Astrocyte of the cerebellum (primary cell): Measurements from ENCODE around the gene MRI1.

Experiments
- DNase-seq: peaks from one replicate; pipeline ENCODE4 v3.0.0-alpha.2; 2011; ENCODE audit warnings: low read depth
- H3K4me3 ChIP-seq: 2 replicates; pipeline ENCODE4 v1.5.1; 2011; ENCODE audit warnings: mild to moderate bottlenecking, low read depth, low read length, moderate library complexity
- CTCF ChIP-seq: IDR thresholded peaks from 2 replicates; pipeline ENCODE4 v1.5.1; 2012; ENCODE audit warnings: low read length, low read depth, moderate library complexity, mild to moderate bottlenecking; ENCODE audit errors: missing control alignments
- in situ Hi-C: cut with HindIII; loops from 2 replicates; pipeline ENCODE4 v1.10.0; 2017; ENCODE audit warnings: low sequenced_read_pairs

The MRI1 gene

DNA sequence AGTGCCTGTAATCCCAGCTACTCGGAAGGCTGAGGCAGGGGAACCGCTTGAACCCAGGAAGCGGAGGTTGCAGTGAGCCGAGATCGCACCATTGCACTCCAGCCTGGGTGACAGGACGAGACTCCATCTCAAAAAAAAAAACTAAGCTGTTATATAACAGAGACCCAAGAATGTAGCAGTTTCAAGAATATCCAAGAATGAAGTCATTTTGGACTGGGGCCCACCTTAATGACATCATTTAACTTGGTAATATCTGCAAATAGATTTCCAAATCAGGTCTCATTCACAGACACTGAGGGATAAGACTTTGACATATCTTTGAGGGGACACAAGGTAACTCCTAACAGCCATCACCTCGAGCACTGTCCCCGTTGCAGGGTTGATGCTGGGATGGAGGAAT lies 36.5 kb upstream of the MRI1 start:
- peak; percentile 54 for DNase-seq
- in situ Hi-C loops = no loop called here
- TF ChIP-seq CTCF = no peak
- H3K4me3 ChIP-seq = no peak overlapping the region

- H3K4me3 ChIP-seq = no peak overlapping the region
- in situ Hi-C loops = no loop called here
- TF ChIP-seq CTCF = no peak
- no peak for DNase-seq
Measured at GRCh38 chr19:13729859-13730258, 34.5 kb upstream of the MRI1 start.

DNA sequence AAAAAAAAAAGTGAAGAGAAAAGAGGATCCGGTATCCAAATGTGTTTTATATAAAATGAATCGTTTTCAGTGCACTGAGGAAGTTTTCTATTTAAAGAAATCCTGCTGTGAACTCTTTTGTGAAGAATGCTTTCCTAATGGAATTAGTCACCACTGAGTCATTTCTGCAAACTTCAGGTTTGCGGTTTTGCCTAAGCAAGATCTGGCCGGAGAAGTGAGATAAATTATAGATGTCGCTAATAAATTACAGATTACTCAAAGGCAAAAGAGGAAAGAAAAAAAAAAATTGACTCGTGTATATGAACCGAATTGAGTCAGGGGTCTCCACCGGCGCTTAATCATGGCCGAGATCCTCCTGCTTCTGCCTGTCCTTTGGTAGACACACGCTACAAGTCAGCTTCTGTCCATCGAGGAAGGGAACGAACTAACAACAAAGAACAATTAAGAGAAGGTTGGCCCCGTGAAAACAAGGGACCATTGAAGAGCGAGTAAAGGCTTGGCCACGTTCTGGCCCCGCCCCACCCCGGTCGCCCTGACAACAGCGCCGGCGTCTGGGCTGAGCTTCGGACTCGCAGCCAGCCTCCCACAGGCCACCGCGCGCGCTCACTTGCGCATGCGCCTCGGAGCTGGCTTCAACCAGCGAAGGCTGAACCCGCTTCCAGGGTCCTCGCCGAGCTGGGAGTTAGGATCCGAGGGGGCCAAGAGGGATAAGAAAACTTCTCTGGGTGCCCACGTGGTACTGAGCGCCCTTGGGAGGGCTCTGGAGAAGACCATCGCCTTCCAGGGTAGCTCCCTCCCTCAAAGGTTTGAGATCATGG lies 33.0 kb upstream of the MRI1 start:
- in situ Hi-C loops = no loop called here
- TF ChIP-seq CTCF = no peak
- H3K4me3 ChIP-seq = peak overlapping the region; percentile 64

DNA sequence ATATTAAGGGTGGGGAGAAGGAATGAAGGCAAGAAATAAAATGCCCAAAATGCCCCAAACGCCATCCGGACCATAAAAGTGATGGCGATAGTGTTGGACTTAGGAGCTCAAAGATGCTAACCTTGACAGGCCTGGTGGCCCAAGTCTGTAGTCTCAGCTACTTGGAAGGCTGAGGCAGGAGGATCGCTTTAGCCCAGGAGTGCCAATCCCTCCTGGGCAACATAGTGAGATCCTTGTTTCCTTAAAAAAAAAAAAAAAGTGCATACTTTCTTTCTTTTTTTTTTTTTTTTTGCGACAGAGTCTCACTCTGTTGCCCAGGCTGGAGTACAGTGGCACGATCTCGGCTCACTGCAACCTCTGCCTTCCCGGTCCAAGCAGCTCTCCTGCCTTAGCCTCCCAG lies 32.0 kb upstream of the MRI1 start:
- peak overlapping the region; percentile 64 for H3K4me3 ChIP-seq
- DNase-seq = no peak
- no peak for TF ChIP-seq CTCF
- in situ Hi-C loops = no loop called here

More for the DNA sequence above, 33.0 kb upstream of the MRI1 start:
- peak; percentile 96 for DNase-seq

DNA sequence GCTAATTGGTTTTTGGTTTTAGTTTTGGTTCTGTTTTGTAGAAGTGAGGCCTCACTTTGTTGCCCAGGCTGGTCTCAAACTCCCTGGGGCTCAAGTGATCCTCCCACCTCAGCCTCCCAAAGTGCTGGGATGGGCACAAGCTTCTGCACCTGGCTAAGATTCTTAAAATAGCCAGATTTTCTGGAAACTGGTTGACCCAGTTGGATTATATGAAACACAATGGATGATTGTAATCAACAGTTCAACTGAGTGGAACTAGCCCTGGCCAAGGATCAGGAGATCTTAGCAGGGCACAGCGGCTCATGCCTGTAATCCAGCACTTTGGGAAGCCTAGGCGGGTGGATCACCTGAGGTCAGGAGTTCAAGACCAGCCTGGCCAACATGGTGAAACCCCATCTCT lies 29.6 kb upstream of the MRI1 start:
- no peak overlapping the region for H3K4me3 ChIP-seq
- no peak for DNase-seq
- in situ Hi-C loops = no loop called here
- no peak for TF ChIP-seq CTCF

- in situ Hi-C loops = no loop called here
- no peak for DNase-seq
- no peak for TF ChIP-seq CTCF
- H3K4me3 ChIP-seq = no peak overlapping the region
Measured at GRCh38 chr19:13738073-13738472, 26.2 kb upstream of the MRI1 start.

DNA sequence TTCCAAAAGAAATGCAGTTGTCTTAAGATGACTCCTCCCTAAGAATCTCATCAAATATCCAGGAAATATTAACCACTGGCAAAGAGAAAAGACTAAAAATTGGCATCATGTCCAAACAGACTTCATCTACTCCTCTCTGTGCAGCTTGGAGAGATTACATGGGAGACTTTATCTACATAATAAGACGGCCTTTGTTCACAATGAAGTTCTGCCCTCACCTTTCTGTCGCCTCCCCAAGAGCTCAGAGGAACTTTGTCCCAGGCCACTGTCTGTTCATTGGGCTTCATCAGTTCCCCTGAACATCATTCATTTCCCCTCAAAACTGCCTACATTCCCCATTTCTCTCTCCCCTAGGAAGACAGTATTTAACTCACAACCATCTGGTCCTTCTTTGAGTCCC lies 22.4 kb upstream of the MRI1 start:
- TF ChIP-seq CTCF = no peak
- no peak overlapping the region for H3K4me3 ChIP-seq
- DNase-seq = no peak
- in situ Hi-C loops = no loop called here
